IMR-90 (cell line): Measurements from ENCODE around the gene VNN1. TPM values are rescaled to one million over a fixed set of nuclear protein-coding genes. Genes with fewer than 3 reads are reported as not detected.

Experiments
- ATAC-seq: fragments of 200-7000 bp; cut with Tn5 transposase; 2 replicates; pipeline ENCODE4 v1.9.1; 2020; ENCODE audit warnings: low read depth, mild to moderate bottlenecking, moderate library complexity
- BruUV-seq: library from RNA; stranded (reverse); fragments of 400-500 nt; replicated peaks from 2 replicates; lab custom pipeline; 2021; lab: Mats Ljungman, UMichigan
- CTCF ChIA-PET: fragments of 300-600 bp; formaldehyde crosslinking; extraction: SDS; loops from one replicate; lab custom pipeline; 2021; ENCODE audit warnings: antibody characterized with exemption; lab: Yijun Ruan, JAX
- POLR2A ChIA-PET: fragments of 300-600 bp; sonication (Branson Sonifier 250); formaldehyde crosslinking; loops from one replicate; lab custom pipeline; 2022; ENCODE audit warnings: antibody characterized with exemption; ENCODE audit not compliant: unreplicated experiment; lab: Charles Lee
- DNase-seq: peaks from one replicate; pipeline ENCODE4 v3.0.0; 2013
- H2AFZ ChIP-seq: replicated peaks from 2 replicates; pipeline ENCODE3; 2013; ENCODE audit warnings: low read length, mild to moderate bottlenecking; ENCODE audit not compliant: poor library complexity
- H2AK5ac ChIP-seq: 2 replicates; pipeline ENCODE4 v1.6.1; 2013; ENCODE audit warnings: low read depth, low read length, inconsistent platforms
- H2AK9ac ChIP-seq: replicated peaks from 2 replicates; pipeline ENCODE3; 2013; ENCODE audit warnings: mild to moderate bottlenecking, low read depth, low read length, moderate library complexity; ENCODE audit not compliant: poor library complexity
- H2BK120ac ChIP-seq: 2 replicates; pipeline ENCODE4 v1.6.1; 2013; ENCODE audit warnings: low read depth, low read length, inconsistent platforms
- H2BK15ac ChIP-seq: 3 replicates; pipeline ENCODE4 v1.6.1; 2013; ENCODE audit warnings: low read depth, low read length, inconsistent platforms
- H2BK20ac ChIP-seq: 2 replicates; pipeline ENCODE4 v1.6.1; 2013; ENCODE audit warnings: low read depth, mild to moderate bottlenecking, inconsistent platforms, low read length, moderate library complexity
- H2BK5ac ChIP-seq: 2 replicates; pipeline ENCODE4 v1.6.1; 2013; ENCODE audit warnings: mild to moderate bottlenecking, low read depth, low read length, inconsistent platforms; ENCODE audit not compliant: poor library complexity, severe bottlenecking
- H3K14ac ChIP-seq: replicated peaks from 2 replicates; pipeline ENCODE4 v1.6.1; 2013; ENCODE audit warnings: low read depth, low read length, inconsistent platforms
- H3K18ac ChIP-seq: 2 replicates; pipeline ENCODE4 v1.6.1; 2013; ENCODE audit warnings: low read depth, low read length, control low read depth
- H3K23ac ChIP-seq: 2 replicates; pipeline ENCODE4 v1.6.1; 2013; ENCODE audit warnings: low read depth, low read length, inconsistent platforms
- H3K27ac ChIP-seq: 2 replicates; pipeline ENCODE4 v1.5.1; 2013; ENCODE audit warnings: mild to moderate bottlenecking, control low read depth, low read length; ENCODE audit not compliant: insufficient read depth
- H3K27me3 ChIP-seq: 2 replicates; pipeline ENCODE4 v1.6.1; 2013; ENCODE audit warnings: low read length; ENCODE audit not compliant: control insufficient read depth, insufficient read depth
- H3K36me3 ChIP-seq: 2 replicates; pipeline ENCODE4 v1.6.1; 2013; ENCODE audit warnings: low read length, mixed read lengths; ENCODE audit not compliant: control insufficient read depth, insufficient read depth
- H3K4ac ChIP-seq: 2 replicates; pipeline ENCODE4 v1.6.1; 2013; ENCODE audit warnings: low read depth, low read length, inconsistent platforms
- H3K4me1 ChIP-seq: 2 replicates; pipeline ENCODE4 v1.6.1; 2013; ENCODE audit warnings: low read length, mixed read lengths; ENCODE audit not compliant: control insufficient read depth, insufficient read depth
- H3K4me2 ChIP-seq: 2 replicates; pipeline ENCODE4 v1.6.1; 2013; ENCODE audit warnings: low read depth, mild to moderate bottlenecking, control low read depth, low read length, moderate library complexity
- H3K4me3 ChIP-seq: 2 replicates; pipeline ENCODE4 v1.5.1; 2013; ENCODE audit warnings: low read depth, mild to moderate bottlenecking, control low read depth, low read length, moderate library complexity; ENCODE audit not compliant: insufficient read depth
- H3K56ac ChIP-seq: 2 replicates; pipeline ENCODE4 v1.6.1; 2013; ENCODE audit warnings: low read length, inconsistent platforms; ENCODE audit not compliant: insufficient read depth; ENCODE audit errors: extremely low read depth
- H3K79me1 ChIP-seq, 2 experiments: 2 replicates each; pipeline ENCODE4 v1.6.1; 2013; ENCODE audit warnings: low read length in 2 of 2, inconsistent platforms in 1 of 2, low read depth in 1 of 2
- H3K9ac ChIP-seq: 2 replicates; pipeline ENCODE4 v1.6.1; 2013; ENCODE audit warnings: low read depth, low read length, control low read depth
- H3K9me1 ChIP-seq: 2 replicates; pipeline ENCODE4 v1.6.1; 2013; ENCODE audit warnings: low read length, inconsistent platforms; ENCODE audit not compliant: insufficient read depth
- H3K9me3 ChIP-seq: 2 replicates; pipeline ENCODE4 v1.6.1; 2013; ENCODE audit warnings: low read length; ENCODE audit not compliant: control insufficient read depth, insufficient read depth
- H4K20me1 ChIP-seq: 2 replicates; pipeline ENCODE4 v1.6.1; 2013; ENCODE audit warnings: low read length, inconsistent platforms; ENCODE audit not compliant: insufficient read depth
- H4K5ac ChIP-seq: 2 replicates; pipeline ENCODE4 v1.6.1; 2013; ENCODE audit warnings: mild to moderate bottlenecking, low read depth, low read length, control low read depth
- H4K8ac ChIP-seq, 2 experiments: 2 replicates each; pipeline ENCODE4 v1.6.1; 2013; ENCODE audit warnings: low read depth in 2 of 2, low read length in 2 of 2, control low read depth in 1 of 2, inconsistent platforms in 1 of 2
- H4K91ac ChIP-seq: 2 replicates; pipeline ENCODE4 v1.6.1; 2013; ENCODE audit warnings: low read depth, low read length, inconsistent platforms; ENCODE audit not compliant: insufficient read depth
- BHLHE40 ChIP-seq: fragments of 150-350 bp; IDR thresholded peaks from 2 replicates; pipeline ENCODE4 v1.6.1; 2016; ENCODE audit warnings: mild to moderate bottlenecking, low read depth, low read length
- CEBPB ChIP-seq: IDR thresholded peaks from 2 replicates; pipeline ENCODE4 v1.6.1; 2012; ENCODE audit warnings: low read depth, low read length, improper control_type of control experiment
- CHD1 ChIP-seq: IDR thresholded peaks from 2 replicates; pipeline ENCODE4 v1.6.1; 2012; ENCODE audit warnings: low read depth, low read length, improper control_type of control experiment
- FOS ChIP-seq: fragments of 150-350 bp; IDR thresholded peaks from 2 replicates; pipeline ENCODE4 v1.6.1; 2016; ENCODE audit warnings: low read depth, low read length
- MAFK ChIP-seq: IDR thresholded peaks from 2 replicates; pipeline ENCODE4 v1.6.1; 2012; ENCODE audit warnings: low read depth, low read length, improper control_type of control experiment
- MAZ ChIP-seq: IDR thresholded peaks from 2 replicates; pipeline ENCODE4 v1.6.1; 2012; ENCODE audit warnings: low read depth, mild to moderate bottlenecking, low read length, improper control_type of control experiment, moderate library complexity, borderline replicate concordance
- MXI1 ChIP-seq: IDR thresholded peaks from 2 replicates; pipeline ENCODE4 v1.6.1; 2012; ENCODE audit warnings: low read depth, mild to moderate bottlenecking, low read length, moderate library complexity, borderline replicate concordance
- NFE2L2 ChIP-seq: fragments of 150-350 bp; IDR thresholded peaks from 2 replicates; pipeline ENCODE4 v1.6.1; 2016; ENCODE audit warnings: low read depth, mild to moderate bottlenecking, low read length
- POLR2A ChIP-seq: IDR thresholded peaks from 2 replicates; pipeline ENCODE4 v1.6.1; 2012; ENCODE audit warnings: mild to moderate bottlenecking, low read depth, low read length
- RAD21 ChIP-seq: IDR thresholded peaks from 2 replicates; pipeline ENCODE4 v1.6.1; 2012; ENCODE audit warnings: low read length, improper control_type of control experiment
- RCOR1 ChIP-seq: IDR thresholded peaks from 2 replicates; pipeline ENCODE4 v1.6.1; 2012; ENCODE audit warnings: mild to moderate bottlenecking, low read length, improper control_type of control experiment; ENCODE audit not compliant: insufficient replicate concordance
- RFX5 ChIP-seq: IDR thresholded peaks from 2 replicates; pipeline ENCODE4 v1.8.0; 2012; ENCODE audit warnings: low read depth, mild to moderate bottlenecking, low read length, moderate library complexity
- SMC3 ChIP-seq: fragments of 150-350 bp; IDR thresholded peaks from 2 replicates; pipeline ENCODE4 v1.6.1; 2016; ENCODE audit warnings: low read depth, mild to moderate bottlenecking, antibody characterized with exemption, low read length, moderate library complexity
- USF2 ChIP-seq: fragments of 150-350 bp; IDR thresholded peaks from 2 replicates; pipeline ENCODE4 v1.6.1; 2017; ENCODE audit warnings: mild to moderate bottlenecking, antibody characterized with exemption, low read length, low read depth
- WGBS, 2 experiments: methylation state at CpG; one replicate each; pipeline versions ENCODE4 v1.1.5 to v1.1.7; 2013; ENCODE audit warnings: missing lambda C conversion rate in 2 of 2; ENCODE audit not compliant: insufficient read length in 1 of 2; ENCODE audit errors: extremely low coverage in 2 of 2; 5-methylcytosine and 5-hydroxymethylcytosine counted together
- dilution Hi-C: fragments of 300-500 bp; cut with HindIII; formaldehyde crosslinking; loops from one replicate; pipeline ENCODE4 v1.14.3; 2018; ENCODE audit warnings: low sequenced_read_pairs; ENCODE audit not compliant: unreplicated experiment
- in situ Hi-C: fragments of 300-500 bp; cut with MboI; formaldehyde crosslinking; loops from 3 replicates; pipeline ENCODE4 v1.14.3; 2019; ENCODE audit warnings: low sequenced_read_pairs, inconsistent platforms, mixed read lengths
- intact Hi-C: fragments of 100-400 bp; cut with micrococcal nuclease; formaldehyde crosslinking; loops from 2 replicates; pipeline ENCODE4 v1.10.0; 2022
- polyA plus RNA-seq, 3 experiments: library from polyadenylated mRNA; depleted of rRNA; stranded (reverse); fragments of >200 nt; gene quantifications; 2 replicates each; pipeline ENCODE4 v1.2.3, GENCODE V29; 2012; ENCODE audit warnings: low replicate concordance in 1 of 3
- total RNA-seq: library from RNA; depleted of rRNA; stranded (reverse); fragments of >200 nt; gene quantifications from 2 replicates; pipeline ENCODE4 v1.2.3, GENCODE V29; 2012
- TF ChIP-seq, protein P1 (sequence below): fragments of 150-350 bp; IDR thresholded peaks from 2 replicates; pipeline ENCODE4 v1.6.1; 2016; ENCODE audit warnings: low read depth, mild to moderate bottlenecking, low read length, moderate library complexity, borderline replicate concordance
- TF ChIP-seq, protein P2 (sequence below): conservative IDR thresholded peaks from 2 replicates; pipeline ENCODE4 v1.5.1; 2012; ENCODE audit warnings: mild to moderate bottlenecking, low read depth, low read length, improper control_type of control experiment

The VNN1 gene
- total and polyA plus RNA-seq, 2 of the 4 experiments (the other 2 are of a cell fraction) = 0.07 TPM; not detected in 1

DNA sequence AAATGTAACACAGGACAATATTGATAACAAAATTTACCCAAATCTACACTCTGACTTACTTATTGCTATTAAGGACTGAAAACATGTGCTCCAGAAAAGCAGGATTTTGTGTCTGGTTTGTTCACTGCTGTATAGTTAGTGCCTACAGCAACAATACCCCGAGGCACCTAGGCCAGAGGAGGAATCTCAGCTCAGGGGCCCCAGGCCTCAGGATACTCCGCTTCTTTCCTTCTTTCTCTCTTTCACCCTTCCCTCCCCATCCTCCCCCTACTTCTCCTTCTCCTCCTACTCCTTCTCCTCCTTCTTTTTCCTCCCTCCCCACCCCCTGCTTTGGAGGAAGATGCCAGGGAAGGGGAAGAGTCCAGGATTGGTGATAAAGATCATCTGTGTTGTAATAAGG is 44.8 kb upstream of the VNN1 start:
- H2AK9ac ChIP-seq = no peak overlapping the region
- no peak overlapping the region for H2AK5ac ChIP-seq
- no peaks in the 10 kb centered on the region for H3K9me1 ChIP-seq
- H3K14ac ChIP-seq = no peak overlapping the region
- TF ChIP-seq RFX5 = no peak
- TF ChIP-seq CHD1 = no peak
- TF ChIP-seq NFE2L2 = no peak
- no peak for TF ChIP-seq FOS
- TF ChIP-seq, protein P1, sequence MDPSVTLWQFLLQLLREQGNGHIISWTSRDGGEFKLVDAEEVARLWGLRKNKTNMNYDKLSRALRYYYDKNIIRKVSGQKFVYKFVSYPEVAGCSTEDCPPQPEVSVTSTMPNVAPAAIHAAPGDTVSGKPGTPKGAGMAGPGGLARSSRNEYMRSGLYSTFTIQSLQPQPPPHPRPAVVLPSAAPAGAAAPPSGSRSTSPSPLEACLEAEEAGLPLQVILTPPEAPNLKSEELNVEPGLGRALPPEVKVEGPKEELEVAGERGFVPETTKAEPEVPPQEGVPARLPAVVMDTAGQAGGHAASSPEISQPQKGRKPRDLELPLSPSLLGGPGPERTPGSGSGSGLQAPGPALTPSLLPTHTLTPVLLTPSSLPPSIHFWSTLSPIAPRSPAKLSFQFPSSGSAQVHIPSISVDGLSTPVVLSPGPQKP = no peak
- TF ChIP-seq, protein P2, sequence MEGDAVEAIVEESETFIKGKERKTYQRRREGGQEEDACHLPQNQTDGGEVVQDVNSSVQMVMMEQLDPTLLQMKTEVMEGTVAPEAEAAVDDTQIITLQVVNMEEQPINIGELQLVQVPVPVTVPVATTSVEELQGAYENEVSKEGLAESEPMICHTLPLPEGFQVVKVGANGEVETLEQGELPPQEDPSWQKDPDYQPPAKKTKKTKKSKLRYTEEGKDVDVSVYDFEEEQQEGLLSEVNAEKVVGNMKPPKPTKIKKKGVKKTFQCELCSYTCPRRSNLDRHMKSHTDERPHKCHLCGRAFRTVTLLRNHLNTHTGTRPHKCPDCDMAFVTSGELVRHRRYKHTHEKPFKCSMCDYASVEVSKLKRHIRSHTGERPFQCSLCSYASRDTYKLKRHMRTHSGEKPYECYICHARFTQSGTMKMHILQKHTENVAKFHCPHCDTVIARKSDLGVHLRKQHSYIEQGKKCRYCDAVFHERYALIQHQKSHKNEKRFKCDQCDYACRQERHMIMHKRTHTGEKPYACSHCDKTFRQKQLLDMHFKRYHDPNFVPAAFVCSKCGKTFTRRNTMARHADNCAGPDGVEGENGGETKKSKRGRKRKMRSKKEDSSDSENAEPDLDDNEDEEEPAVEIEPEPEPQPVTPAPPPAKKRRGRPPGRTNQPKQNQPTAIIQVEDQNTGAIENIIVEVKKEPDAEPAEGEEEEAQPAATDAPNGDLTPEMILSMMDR = no peak
- TF ChIP-seq BHLHE40 = no peak
- TF ChIP-seq MAFK = no peak
- TF ChIP-seq MXI1 = no peak
- no peak for TF ChIP-seq CEBPB
- TF ChIP-seq POLR2A = no peak
- TF ChIP-seq RCOR1 = no peak
- TF ChIP-seq RAD21 = no peak
- TF ChIP-seq SMC3 = no peak
- no peak for TF ChIP-seq MAZ
- TF ChIP-seq USF2 = no peak
- no peak overlapping the region for H4K5ac ChIP-seq
- no peak overlapping the region for H3K18ac ChIP-seq
- no peaks in the 10 kb centered on the region for H4K20me1 ChIP-seq
- intact Hi-C loops (no loop called here), dilution Hi-C loops (no loop called here), in situ Hi-C loops (loop anchor here (25.0 kb wide), 1 partner anchor 96 kb away; the partner anchor contains the start of gene TAAR1)
- no TSS peak for BruUV-seq
- no peak for ATAC-seq
- H2BK5ac ChIP-seq = no peak overlapping the region
- no peaks in the 10 kb centered on the region for H3K79me1 ChIP-seq
- H4K8ac ChIP-seq = no peak overlapping the region
- H3K4me1 ChIP-seq = peaks cover 2% of the 10 kb centered on the region; the same call in 1 of the 2 replicates
- no peak overlapping the region for H2BK120ac ChIP-seq
- WGBS, 2 experiments = no CpG with 5 or more reads among the region's 2 CpGs
- H3K4ac ChIP-seq = no peak overlapping the region
- no peak overlapping the region for H3K9ac ChIP-seq
- no peak overlapping the region for H3K56ac ChIP-seq
- H3K36me3 ChIP-seq = no peaks in the 10 kb centered on the region
- ChIA-PET POLR2A (interaction anchor here (0.5 kb wide), 1 partner anchor 831 kb away, joined by 4 read pairs; no protein-coding TSS in a partner anchor), CTCF (no interaction called here)
- no peaks in the 10 kb centered on the region for H3K9me3 ChIP-seq
- no peak overlapping the region for H3K4me2 ChIP-seq
- H2BK20ac ChIP-seq = no peak overlapping the region
- no peak overlapping the region for H3K4me3 ChIP-seq
- no peak overlapping the region for H2BK15ac ChIP-seq
- no peak overlapping the region for H3K27ac ChIP-seq
- DNase-seq = no peak
- H3K23ac ChIP-seq = no peak overlapping the region
- no peak overlapping the region for H4K91ac ChIP-seq
- H2AFZ ChIP-seq = no peak overlapping the region
- H3K27me3 ChIP-seq = no peaks in the 10 kb centered on the region; the same call in 1 of the 2 replicates
